GM21786 (cell line): ENCODE measurements around the gene RPS28.

Experiments
- ATAC-seq: cut with Tn5 transposase; IDR thresholded peaks from one replicate; pipeline ENCODE4 v1.9.1; 2021; ENCODE audit not compliant: unreplicated experiment

Gene RPS28

GRCh38 chr19:8370176-8371010 lies 49.1 kb downstream of the RPS28 start:
- ATAC-seq: no peak

- ATAC-seq: no peak
These were observed 49.9 kb downstream of the RPS28 start for GRCh38 chr19:8371011-8371804.
